ENCODE measurements around the gene DROSHA. TPM values are rescaled to one million over a fixed set of nuclear protein-coding genes. Genes with fewer than 3 reads are reported as not detected.

DROSHA gene
- total and polyA plus RNA-seq, 2 of the 8 experiments (the other 6 are each of a cell fraction or from before 2014, with no cell fraction given) = 65.9 to 122 TPM

DNA sequence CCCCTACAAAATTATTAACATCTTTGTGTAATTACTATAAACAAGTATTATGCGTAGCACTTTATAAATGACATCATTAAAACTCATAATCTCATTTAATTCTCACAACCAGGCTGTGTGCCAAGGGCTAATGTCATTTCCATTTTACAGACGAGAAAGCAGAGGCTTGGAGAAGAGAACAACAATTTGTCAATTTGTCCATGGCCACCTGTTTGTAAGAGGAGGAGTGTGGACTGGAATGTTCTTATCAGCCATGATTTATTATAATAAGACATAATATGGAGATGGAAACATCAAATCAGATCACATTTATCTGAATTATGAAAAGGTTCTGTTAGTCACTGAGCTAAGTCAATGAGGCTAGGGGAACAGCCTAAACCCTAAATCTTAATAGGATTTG, 97.0 kb downstream of the DROSHA start:
- Histone ChIP-seq H3K14ac (ENCODE audit: insufficient read length) (no peak overlapping the region), H2BK120ac (replicated peaks; ENCODE audit: low read depth, low read length) (no peak overlapping the region), H3K79me2 (ENCODE audit: control insufficient read depth in 1 of 2, insufficient read depth in 2 of 2, low read length in 2 of 2) (no peaks in the 10 kb centered on the region), H2BK5ac (ENCODE audit: low read depth, low read length) (no peak overlapping the region), H4K91ac (replicated peaks; ENCODE audit: insufficient read length, low read length) (no peak overlapping the region), H4K8ac (ENCODE audit: extremely low read depth, insufficient read depth, low read length) (no peak overlapping the region), H2BK15ac (ENCODE audit: low read length) (no peak overlapping the region), H3K4me2 (ENCODE audit: insufficient read depth in 1 of 2, low read depth in 2 of 2, low read length in 2 of 2) (no peak overlapping the region), H3K79me1 (ENCODE audit: low read depth, low read length) (no peaks in the 10 kb centered on the region), H3K4me1 (replicated peaks in 1 of 4; ENCODE audit: control insufficient read depth in 3 of 4, insufficient read depth in 4 of 4, low read length in 3 of 4) (no peaks in the 10 kb centered on the region), H4K5ac (ENCODE audit: insufficient read length, low read depth, low read length) (no peak overlapping the region), H2AK5ac (ENCODE audit: low read depth, low read length) (no peak overlapping the region), H3K23ac (ENCODE audit: insufficient read length) (no peak overlapping the region), H2BK20ac (ENCODE audit: low read length) (no peak overlapping the region), H3K27ac (ENCODE audit: low read depth, low read length) (no peak overlapping the region), H3K56ac (replicated peaks; ENCODE audit: insufficient read length, low read depth, low read length) (no peak overlapping the region), H3K9ac (replicated peaks in 1 of 4; ENCODE audit: extremely low read depth in 1 of 4, low read depth in 3 of 4, low read length in 3 of 4) (no peak overlapping the region), H3K4ac (replicated peaks; ENCODE audit: insufficient read length, low read depth, low read length) (no peak overlapping the region), H3K36me3 (ENCODE audit: control insufficient read depth in 2 of 4, insufficient read depth in 4 of 4, low read length in 3 of 4) (peaks cover 3 to 24% (median 9%) of the 10 kb centered on the region in 4 experiments; a peak in 7 of 8 replicates), H2BK12ac (ENCODE audit: low read depth, low read length) (no peak overlapping the region), H3K23me2 (ENCODE audit: low read depth, low read length) (no peaks in the 10 kb centered on the region; the same call in 1 of the 2 replicates), H3K18ac (ENCODE audit: extremely low read depth, low read length) (no peak overlapping the region), H3K9me3 (ENCODE audit: insufficient read depth in 2 of 2, low read depth in 1 of 2, low read length in 1 of 2) (no peaks in the 10 kb centered on the region), H3K4me3 (ENCODE audit: extremely low read depth in 1 of 4, insufficient read depth in 2 of 4, low read depth in 3 of 4, low read length in 4 of 4) (no peak overlapping the region), H4K20me1 (replicated peaks in 1 of 2; ENCODE audit: control insufficient read depth in 1 of 2, insufficient read depth in 2 of 2, low read length in 2 of 2) (no peaks in the 10 kb centered on the region), H2AFZ (ENCODE audit: low read length) (no peak overlapping the region), H3K27me3 (replicated peaks in 1 of 4; ENCODE audit: control insufficient read depth in 3 of 4, extremely low read depth in 1 of 4, insufficient read depth in 3 of 4, low read length in 3 of 4) (no peaks in the 10 kb centered on the region)
- DNase-seq (ENCODE audit: low read depth in 1 of 2, low spot score in 2 of 2) = no peak
- ChIA-PET CTCF (ENCODE audit: partially characterized antibody) (no interaction called here), POLR2A (ENCODE audit: partially characterized antibody) (no interaction called here)
- no peak for FAIRE-seq
- 92% methylated on average over 2 of the region's 2 CpGs; no CpG with 5 or more reads in 1 of the 2 experiments for WGBS, 2 experiments (ENCODE audit: extremely low coverage in 1 of 2, insufficient coverage in 1 of 2, insufficient read length in 1 of 2, insufficient replicate concordance in 2 of 2, low coverage in 1 of 2, low lambda C conversion rate in 2 of 2, missing lambda C conversion rate in 1 of 2)
- TF ChIP-seq, protein P1, sequence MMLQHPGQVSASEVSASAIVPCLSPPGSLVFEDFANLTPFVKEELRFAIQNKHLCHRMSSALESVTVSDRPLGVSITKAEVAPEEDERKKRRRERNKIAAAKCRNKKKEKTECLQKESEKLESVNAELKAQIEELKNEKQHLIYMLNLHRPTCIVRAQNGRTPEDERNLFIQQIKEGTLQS (IDR thresholded peaks at IDR 0.05; ENCODE audit: insufficient read depth, low read depth, low read length) = no peak
- TF ChIP-seq TBP (IDR thresholded peaks at IDR 0.05; ENCODE audit: low read depth, low read length) (no peak), TAF7 (optimal IDR thresholded peaks at IDR 0.05; ENCODE audit: borderline replicate concordance, low read depth, low read length) (no peak), POLR2AphosphoS5 (IDR thresholded peaks at IDR 0.05; ENCODE audit: low read depth, low read length) (no peak), SUZ12 (IDR thresholded peaks at IDR 0.05; ENCODE audit: low read length) (no peak), ASH2L (IDR thresholded peaks at IDR 0.05; ENCODE audit: low read length) (no peak), RNF2 (IDR thresholded peaks at IDR 0.05; ENCODE audit: borderline replicate concordance, low read depth, low read length, missing control alignments, poor library complexity, severe bottlenecking) (no peak), EP300 (IDR thresholded peaks at IDR 0.05; ENCODE audit: borderline replicate concordance in 1 of 2, low read depth in 2 of 2, low read length in 2 of 2) (no peak), BCL11A (IDR thresholded peaks at IDR 0.05; ENCODE audit: low read depth in 2 of 2, low read length in 2 of 2) (no peak), CREB1 (IDR thresholded peaks at IDR 0.05) (no peak), CBX5 (IDR thresholded peaks at IDR 0.05; ENCODE audit: low read depth, low read length) (no peak), RBBP5 (IDR thresholded peaks at IDR 0.05; ENCODE audit: borderline replicate concordance, low read depth, low read length) (no peak), EZH2 (IDR thresholded peaks at IDR 0.05; ENCODE audit: low read depth, low read length, severe bottlenecking) (no peak), SIRT6 (IDR thresholded peaks at IDR 0.05; ENCODE audit: low read length) (no peak)

Data from H1 (cell line).